NCI-H446 (cell line): ENCODE data around the gene NFIA.

Source experiments
- DNase-seq, 2 experiments: peaks; one replicate each; lab custom pipeline; 2025; lab: John Stamatoyannopoulos, UW

The NFIA gene

DNA sequence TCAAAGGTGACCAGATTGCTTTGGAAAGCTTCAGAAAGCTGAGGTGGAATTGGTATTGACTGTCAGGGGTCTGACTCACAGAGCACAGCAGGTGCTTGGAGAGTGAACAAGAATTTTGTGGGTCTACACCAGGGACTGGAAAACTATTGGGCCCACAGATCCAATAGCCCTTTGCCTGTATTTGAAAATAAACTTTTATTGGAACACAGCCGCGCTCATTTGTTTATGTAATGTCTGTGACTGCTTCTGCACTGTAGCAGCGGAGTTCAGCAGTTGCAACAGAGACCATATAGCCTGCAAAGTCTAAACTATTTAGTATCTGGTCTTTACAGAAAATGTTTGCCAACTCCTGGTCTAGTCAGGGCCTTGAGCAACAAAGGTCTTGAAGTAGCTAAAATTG, 315.6 kb downstream of the NFIA start:
- no peak for DNase-seq

DNA sequence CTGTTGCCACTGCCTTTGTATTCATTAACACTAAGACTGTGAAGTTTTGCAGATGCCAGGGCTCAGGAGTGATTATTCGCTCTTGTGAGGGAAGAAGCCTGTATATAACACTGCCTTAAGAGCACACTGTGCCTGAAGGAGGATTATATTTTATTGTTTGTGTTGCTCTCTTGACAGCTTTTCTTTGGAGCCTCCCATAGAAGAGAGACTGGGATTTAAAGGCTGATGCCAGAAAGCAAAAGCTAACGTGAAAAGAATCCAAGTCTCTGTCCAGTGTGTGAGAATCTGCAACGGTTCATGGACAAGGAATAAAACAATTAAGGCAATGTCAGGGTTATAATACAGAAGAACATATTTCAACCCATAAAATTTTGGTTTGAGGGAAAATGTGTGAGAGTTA, 316.8 kb downstream of the NFIA start:
- DNase-seq = no peak

DNA sequence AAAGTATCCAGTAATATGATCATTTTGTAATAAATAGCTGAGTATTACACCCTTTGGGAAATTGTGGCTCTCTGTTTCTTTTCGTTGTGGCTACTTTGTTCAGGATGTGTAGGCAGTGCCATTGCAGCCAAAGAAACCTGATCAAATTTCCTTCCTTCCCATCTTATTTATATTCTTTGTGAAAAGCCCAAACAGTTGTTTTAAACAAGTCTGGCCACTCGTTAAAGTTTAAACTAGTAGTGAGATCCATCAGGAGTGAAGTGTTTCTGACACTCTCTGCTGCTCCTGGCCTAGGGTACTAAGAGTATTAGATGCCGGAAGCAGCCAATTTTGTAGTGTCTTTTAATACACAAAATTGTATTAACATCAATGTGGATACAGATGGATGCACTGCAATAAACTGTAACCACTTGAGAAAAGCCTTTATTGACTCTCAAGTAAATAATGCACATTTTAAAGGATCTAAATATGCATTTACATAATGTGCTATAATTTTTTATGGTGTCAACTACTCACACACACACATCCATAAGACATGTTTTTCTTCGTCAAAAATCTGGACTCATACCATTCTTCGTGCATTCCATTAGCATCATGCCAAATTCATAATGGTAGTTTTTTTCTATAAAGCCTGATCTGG, 317.9 kb downstream of the NFIA start:
- DNase-seq = no peak

DNA sequence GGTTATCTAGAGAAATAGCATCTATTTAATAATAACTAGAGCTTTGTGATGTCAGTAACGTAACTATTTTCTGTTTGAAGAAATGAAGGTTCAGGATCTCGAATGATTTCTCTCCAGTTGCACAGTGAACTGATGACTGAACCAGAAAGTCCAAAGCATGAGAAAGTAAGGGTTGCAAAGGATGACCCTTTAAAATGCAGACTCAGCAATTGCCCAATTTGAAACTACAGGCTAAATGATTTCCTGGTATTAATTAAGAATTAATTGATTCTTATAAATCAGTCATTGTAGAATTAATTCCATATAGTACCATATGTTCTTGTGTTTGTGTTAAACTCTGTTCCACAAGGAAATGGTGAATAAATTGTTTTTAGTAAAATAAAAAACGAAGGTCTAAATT, 318.6 kb downstream of the NFIA start:
- DNase-seq = no peak

DNA sequence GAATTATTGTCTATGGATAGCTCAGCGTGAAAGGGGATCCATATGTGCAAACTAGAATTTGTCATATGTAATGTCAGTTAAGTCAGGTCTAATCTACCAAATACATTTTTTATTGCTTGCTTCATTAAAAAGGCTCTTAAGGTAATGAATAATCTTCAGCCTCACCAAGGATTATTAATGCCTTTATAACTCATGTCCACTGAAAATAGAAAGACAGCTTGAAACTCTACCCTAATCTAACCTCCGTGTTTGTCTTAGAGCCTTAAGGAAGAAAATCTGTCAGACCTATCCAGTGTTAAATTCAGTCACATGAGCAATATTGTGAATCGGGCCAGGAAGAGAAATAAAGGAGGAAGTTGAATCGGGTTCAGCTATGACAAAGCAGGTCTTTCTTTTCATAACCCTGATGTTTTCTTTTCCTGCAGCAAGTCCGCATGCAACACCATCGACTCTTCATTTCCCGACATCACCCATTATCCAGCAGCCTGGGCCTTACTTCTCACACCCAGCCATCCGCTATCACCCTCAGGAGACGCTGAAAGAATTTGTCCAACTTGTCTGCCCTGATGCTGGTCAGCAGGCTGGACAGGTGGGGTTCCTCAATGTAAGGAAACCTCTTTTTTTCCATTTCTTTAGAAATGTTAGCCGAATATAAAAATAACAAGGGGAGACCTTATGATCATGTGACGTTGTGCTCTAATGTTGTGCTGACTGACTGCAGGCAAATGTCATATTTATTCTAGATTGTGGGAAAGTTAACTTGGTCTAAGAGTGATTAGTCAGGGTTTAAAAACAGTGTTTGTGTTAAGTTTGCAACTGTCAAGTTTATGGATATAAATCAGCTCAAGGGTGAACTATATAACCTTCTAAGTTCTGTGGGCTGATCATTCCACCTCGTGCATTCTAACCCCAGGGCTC, 321.6 kb downstream of the NFIA start:
- DNase-seq = no peak

DNA sequence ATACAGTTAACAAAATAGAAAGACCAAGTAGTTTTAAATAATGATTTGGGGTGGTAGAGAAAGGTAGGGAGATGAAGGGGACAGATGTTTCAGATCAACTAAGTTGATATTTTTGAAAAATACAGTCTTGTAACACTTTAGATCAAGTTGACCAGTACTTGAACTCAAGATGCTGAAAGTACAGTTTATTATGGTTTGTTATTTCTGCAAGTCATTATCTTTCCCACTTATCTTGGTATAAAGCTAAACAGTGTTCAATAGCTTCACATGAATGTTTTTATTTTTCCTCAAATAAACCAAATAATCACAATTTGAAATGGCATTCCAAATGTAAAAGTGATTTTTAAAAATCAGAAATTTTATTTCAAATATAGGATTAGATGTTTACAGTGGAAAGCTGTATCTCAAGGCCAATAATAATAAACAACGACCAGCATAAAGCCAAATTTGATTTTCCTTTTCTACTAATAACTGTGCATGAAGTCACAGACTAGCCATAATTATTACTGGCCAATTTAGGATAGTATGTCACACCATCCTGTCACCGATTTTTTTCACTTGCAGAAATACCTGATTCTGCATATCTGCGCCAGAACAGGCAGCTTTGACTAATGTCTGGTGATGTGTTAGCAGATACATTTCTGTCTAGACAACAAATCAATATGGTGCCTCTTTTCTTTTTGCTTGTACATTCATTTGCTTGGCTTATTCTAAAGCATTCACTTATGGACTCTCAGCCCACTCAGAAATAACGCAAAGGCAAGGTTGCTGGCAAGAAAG, 322.4 kb downstream of the NFIA start:
- DNase-seq = no peak

DNA sequence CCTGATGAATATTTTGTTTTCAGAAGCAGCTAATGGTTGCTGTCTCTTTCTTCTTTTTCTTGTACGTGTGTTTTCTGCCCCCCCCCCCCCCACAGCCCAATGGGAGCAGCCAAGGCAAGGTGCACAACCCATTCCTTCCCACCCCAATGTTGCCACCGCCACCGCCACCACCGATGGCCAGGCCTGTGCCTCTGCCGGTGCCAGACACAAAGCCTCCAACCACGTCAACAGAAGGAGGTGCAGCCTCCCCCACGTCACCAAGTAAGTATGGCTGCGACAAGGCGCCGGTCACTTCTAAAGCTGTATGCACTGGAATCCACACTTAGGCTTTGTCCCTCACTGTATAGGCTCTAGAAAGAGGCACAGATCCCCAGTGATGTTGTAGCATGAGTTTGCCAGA, 324.1 kb downstream of the NFIA start:
- no peak for DNase-seq

DNA sequence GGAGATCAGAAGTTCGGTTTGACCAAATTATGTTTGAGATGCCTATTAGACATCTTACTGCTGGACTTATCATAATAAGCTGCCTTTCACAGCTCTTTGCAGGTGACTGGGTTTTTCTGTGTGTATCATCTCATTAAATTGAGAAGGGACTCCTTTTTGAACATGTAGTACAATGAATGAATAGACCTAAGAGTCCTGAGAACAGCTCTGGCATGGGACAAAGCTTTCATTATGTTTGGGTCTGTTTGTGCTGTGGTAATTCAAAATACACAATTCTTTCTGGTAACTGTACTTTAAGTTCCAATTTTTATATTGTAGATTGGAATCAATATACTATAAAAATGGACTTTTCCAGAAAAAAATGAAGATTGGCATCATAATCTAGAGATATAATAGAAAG, 330.2 kb downstream of the NFIA start:
- no peak for DNase-seq

DNA sequence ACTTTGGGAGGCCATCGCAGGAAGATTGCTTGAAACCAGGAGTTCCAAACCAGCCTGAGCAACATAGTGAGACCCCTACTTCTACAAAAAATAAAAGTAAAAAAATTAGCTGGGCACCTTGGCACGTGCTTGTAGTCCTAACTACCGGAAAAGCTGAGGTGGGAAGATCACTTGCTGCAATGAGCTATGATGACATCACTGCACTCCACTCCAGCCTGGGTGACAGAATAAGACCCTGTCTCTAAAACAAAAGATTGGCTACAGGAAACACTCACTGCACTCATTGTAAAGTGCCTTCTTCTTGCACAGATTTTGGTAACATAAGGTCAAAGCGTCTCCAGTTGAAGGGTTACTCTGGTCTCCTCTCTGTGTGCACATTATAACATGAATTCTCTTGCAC, 336.8 kb downstream of the NFIA start:
- DNase-seq = no peak

DNA sequence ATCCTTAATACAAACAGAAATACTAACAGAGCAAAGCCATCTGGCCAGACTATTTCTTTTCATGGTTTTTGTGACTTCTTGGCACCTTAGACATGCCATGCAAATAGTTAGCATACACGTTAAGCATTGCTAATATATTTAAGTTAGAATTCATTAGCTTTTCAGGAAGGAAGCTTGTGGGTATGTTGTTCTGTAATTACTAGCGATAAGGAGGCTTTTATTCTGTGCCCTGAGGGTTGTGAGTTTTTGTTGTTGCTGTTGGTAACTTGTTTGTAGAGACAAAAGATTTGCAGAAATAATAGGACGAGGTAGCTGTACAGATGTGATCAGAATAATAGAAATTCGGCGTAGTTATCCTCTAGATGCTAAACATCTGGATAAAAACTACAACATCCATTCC, 337.3 kb downstream of the NFIA start:
- DNase-seq = no peak

DNA sequence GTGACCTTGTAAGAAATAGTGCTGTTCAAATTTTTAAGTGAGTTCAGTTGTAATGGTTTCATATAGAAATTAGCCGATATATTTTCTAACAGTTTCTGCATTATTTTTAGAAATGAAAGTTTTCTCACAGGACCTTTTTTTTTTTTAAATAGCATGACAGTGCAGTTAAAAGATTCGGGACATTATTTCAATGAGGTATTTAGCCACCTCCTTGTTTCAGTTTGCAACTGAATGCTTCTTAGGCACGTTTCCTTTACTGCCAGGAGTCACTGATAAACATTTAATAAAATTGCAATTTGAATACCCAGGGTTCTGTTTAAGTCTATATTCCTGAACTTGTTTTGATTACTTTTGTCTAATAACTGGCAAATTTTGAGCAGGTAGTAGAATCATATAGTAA, 337.9 kb downstream of the NFIA start:
- DNase-seq = no peak

DNA sequence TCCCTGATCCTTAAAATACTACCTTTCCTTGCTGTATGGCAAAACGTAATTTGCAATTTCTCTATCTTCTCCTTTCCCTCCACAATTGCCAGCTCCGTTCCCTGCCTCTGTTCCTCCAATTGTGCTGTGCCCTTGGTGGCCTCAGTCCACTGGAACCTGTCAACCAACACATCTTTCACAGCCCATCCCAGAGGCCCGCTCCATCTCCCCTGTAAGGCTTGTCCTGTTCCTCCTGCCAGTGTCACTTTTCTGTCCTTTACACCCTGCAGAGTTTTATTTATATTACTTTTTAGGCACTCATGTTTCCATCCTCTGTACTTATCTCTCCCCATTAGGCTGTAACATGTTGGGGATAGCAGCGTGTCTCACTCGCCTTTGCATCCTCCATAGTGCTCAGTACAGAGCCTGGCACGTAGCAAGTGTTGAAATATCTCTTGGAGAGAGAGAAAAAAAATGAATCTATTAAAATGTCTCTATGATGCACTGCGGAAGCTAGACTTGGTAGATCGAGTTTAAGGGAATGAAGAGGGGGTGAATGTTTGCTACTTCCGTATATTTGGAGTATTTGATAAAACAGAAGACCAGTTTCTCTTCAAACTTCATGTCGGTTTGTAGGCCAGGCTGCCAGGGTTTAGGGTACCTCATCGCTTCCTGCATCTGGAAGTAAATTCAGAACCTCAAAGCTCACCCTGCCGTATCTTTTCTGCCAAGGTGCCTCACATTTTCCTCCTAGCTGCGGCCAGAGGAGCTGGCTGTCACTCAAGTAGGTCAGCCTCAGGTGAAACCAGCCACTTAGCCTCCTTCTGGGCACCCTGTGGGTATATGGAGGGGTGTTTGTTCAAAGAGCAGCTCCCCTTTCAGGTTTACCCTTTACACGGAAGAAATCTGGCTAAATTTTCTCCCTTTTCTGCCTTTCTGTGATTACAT, 338.8 kb downstream of the NFIA start:
- no peak for DNase-seq

DNA sequence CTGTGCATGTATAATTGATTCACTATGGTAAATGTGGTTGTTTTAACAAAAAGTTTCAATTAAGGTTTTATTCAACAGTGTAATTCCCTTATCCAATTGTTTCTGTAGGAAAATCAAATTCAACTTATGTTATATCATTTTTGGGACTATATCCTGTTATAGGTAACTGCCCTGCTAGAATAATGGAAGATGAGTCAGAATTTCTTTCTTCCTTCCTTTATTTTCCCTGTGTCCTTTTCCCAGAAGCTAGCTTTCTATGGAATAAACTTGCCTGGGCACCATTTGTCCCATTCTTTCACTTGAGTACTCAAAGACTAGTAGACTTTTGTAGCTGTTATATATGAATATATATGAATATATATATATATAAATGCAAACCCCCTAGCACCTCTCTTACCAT, 341.3 kb downstream of the NFIA start:
- DNase-seq = no peak

DNA sequence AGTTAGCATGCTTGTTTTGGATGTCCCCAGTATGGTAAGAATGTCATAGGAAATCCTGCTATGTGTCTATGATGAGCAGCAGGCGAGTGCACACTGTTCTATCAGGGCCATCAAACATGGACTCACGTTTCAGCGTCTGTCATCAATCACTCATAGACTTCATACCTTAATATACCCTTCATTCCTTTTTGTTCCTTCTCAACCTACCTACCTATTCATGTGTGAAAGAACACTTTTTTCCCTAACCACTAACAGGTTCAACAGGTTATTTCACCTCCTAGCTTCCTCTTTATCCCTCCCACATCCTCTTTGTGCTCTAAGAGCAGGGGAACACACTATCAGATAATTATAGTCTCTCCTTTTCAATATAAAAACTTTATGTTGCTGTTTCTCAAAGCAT, 342.0 kb downstream of the NFIA start:
- DNase-seq = no peak

DNA sequence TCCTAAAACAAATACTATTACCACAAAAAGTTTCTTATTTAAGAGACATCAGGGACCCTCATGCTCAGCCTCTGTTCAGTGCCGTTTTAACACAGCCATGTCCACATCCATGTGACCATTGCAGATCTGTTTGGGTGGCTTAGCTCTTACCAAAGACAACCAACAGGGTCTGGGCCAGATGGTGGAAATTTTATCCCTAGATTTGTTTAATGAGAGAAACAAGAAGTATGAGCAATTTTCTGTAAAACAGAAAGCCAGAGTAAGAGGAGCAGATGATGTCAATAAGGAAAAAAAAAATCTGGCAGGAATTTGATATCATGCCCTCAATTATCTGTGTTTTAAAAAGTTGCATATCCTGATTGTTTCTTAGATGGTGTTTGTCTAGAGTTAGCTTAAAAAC, 342.7 kb downstream of the NFIA start:
- peak in 1 of 2 experiments; percentile 60 for DNase-seq

DNA sequence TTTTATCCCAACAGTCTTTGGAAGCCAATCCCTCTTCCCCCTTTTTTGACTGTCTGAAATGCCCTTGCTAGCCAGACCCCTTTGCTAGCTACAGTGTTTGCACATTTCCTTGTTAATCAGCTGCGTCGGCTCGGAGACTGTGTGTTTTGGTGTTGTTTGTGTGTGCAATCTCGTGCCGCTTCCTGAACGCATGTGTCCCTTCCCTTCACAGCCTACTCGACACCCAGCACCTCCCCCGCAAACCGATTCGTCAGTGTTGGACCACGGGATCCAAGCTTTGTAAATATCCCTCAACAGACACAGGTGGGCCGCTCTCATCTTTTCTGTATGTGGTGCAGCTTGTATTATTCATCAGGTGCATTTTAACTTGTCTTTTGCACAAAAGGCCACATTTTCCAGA, 343.9 kb downstream of the NFIA start:
- no peak for DNase-seq

DNA sequence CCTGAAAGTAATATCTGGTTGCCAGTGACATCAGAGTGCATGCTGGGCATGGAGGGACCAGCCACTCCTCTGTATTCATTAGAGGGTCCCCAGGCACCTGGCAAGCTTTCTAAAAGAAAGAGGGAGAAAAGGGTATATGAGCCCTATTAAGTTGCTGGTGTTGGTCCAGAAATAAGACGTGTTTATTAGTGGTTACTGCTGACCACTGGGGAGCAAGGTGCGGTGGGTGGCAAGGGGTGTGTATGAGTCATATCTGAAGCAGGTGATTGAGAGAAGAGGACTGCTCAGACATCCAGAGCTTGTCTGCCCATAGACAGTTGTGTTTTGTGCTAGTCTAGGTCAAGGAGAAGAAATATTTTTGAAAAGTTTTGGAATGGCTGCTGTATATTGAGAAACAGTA, 344.5 kb downstream of the NFIA start:
- no peak for DNase-seq

DNA sequence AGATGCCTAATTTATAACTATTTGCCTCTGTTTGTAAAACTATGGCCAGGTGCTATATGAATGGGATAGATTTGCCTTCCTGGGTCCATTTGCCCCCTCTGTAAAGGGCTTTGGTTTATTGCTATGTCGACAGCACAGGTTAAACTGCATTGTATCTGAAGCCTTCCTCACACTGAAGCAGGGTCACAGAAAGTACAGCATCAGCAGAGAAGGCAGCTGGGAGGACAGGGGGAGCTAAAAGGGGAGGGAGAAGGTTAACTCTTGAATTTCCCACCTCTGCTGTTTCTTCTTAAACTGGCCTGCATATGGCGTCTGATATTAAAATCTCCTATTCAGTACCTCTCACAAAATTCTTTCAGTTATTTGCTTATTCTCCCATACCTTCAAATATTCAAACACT, 345.1 kb downstream of the NFIA start:
- DNase-seq = no peak

DNA sequence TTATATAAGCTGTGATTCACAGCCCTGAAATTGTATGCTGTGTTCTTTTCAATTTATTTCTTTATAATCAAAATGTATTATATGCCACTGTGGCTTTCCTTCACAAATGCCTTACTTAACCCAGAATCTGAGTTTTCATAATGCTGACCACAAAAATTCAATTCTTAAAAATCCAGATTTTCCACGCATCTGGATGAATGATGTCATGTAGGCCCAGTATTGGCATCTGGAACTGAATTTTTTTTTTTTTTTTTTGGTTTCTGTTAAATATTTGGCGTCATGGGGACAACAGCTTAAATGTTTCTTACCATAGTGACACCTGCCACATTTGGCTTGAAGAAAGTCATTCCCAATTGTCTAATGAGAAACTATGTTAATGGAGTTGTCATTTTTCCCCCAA, 345.8 kb downstream of the NFIA start:
- no peak for DNase-seq

DNA sequence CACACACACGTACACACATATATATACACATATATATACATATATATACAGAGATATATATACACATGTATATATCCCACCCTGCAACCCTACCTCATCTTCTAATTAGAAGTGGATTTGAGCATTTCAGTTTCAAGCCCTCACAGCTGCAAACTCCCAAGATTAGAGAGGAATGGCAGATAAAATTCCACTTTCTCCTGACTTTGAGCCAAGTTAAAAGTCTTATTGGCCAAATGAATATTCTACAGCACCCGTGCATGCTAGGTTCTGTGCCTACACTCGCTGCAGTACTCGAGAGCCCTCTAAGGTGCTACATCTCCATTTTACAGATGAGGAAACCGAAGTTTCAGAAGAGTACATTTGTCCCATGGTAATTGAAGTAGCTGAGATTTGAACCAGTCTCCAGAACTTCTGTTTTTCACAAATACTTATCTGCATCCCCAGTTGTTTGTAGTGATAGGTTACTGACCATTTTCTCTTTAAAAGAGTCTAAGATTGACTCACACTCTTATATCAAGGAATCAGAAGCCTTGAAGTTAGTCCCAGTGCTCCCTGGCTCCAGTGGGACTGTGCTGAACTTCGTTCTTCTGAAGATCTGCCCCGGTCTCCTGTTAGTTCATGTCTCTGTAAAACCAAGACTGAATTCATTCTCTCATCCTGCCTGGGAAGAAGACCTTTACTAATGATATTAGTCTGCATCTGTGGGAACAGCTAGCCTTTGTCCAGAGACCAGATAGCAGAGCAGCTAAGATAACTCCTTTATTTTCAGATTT, 350.4 kb downstream of the NFIA start:
- DNase-seq = no peak

DNA sequence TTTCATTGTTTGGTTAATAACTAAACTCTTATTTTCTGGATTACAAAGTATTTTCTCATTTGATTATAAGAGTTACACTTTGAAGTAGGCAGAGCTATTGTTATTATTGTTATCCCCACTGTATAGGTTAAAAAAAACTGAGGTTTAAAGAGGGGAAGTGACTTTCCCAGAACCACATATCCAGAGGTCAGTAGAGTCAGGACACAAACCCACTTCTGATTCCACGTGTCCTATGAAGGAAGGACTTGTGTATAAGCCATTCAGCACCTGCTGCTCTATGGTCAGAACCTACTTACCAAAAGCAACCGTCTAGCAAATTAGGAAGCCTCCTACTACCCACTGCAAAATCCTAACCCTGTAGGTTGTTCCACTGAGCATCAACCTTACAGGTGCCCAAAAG, 351.3 kb downstream of the NFIA start:
- no peak for DNase-seq
